Prostate gland (tissue), 2 donors: ENCODE results near the gene PDE11A.

Experiments used
- POLR2A ChIP-seq: fragments of 450-650 bp; IDR thresholded peaks from one replicate; pipeline ENCODE4 v1.6.1; 2016; ENCODE audit warnings: antibody characterized with exemption, mild to moderate bottlenecking
- POLR2AphosphoS5 ChIP-seq: sonication (generic); formaldehyde crosslinking; IDR thresholded peaks from one replicate; pipeline ENCODE4 v1.6.1; 2017; ENCODE audit warnings: antibody characterized with exemption
- TF ChIP-seq, protein P1 (sequence below), 4 experiments: fragments of 200-600 bp in 2 of 4; fragments of 450-650 bp in 2 of 4; sonication (generic) in 2 of 4; IDR thresholded peaks; 1 replicate in 3 of 4; 2 replicates in 1 of 4; pipeline ENCODE4 v1.5.1; 2016 to 2019; ENCODE audit warnings: antibody characterized with exemption in 4 of 4, mild to moderate bottlenecking in 2 of 4, moderate library complexity in 2 of 4

DNA sequence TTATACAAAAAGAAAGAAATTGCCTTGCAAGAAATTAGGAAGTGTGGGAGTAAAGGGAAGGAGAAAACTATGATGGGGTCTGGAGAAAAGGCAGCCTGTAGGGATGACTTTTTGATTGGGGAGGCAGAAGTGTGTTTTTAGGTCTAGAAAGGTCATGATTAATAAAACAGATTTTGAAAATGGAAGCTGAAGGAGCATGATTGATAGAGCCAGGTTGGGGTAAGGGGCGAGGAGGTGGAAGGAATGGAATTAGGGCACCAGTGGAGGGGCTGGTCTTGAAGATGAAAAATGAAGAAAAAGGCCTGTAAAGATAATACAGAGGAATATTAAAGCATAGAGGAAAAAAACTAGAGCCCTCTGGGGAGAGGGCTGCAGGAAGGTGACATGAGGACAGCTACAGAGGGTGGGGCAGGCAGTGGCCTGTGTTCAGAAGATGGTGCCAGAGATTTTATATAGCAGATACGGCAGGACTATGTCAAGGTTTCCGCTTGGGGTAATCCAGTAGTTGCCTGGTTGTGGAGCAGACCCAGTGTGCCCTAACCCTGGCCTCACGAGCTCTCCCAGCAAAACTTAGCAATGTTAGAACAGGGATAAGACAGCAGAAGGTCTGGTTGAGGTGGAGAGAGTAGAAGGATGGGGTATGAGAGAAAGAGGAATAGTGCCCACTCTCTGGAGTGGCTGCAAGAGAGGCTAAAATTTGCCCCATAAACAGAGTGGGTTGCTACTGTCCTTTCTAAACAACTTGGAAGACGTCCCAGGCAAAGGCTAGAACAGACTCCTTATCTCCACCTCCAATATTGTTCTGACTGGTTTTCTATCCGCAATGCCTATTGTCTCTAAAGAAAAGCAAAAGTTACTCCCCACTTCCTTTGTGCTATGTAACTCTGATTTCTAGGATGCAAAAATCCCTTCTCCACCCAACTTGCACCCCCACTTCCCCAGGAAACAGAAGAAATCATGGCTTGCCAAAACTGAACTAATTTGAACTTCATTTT is 392.7 kb downstream of the PDE11A start:
- TF ChIP-seq POLR2AphosphoS5 (no peak), POLR2A (no peak)
- TF ChIP-seq, protein P1, sequence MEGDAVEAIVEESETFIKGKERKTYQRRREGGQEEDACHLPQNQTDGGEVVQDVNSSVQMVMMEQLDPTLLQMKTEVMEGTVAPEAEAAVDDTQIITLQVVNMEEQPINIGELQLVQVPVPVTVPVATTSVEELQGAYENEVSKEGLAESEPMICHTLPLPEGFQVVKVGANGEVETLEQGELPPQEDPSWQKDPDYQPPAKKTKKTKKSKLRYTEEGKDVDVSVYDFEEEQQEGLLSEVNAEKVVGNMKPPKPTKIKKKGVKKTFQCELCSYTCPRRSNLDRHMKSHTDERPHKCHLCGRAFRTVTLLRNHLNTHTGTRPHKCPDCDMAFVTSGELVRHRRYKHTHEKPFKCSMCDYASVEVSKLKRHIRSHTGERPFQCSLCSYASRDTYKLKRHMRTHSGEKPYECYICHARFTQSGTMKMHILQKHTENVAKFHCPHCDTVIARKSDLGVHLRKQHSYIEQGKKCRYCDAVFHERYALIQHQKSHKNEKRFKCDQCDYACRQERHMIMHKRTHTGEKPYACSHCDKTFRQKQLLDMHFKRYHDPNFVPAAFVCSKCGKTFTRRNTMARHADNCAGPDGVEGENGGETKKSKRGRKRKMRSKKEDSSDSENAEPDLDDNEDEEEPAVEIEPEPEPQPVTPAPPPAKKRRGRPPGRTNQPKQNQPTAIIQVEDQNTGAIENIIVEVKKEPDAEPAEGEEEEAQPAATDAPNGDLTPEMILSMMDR (IDR thresholded peaks at IDR 0.05) = no peak
